ENCODE data around the gene SMAD6. TPM values are rescaled to one million over a fixed set of nuclear protein-coding genes. Genes with fewer than 3 reads are reported as not detected.

SMAD6 gene
- total and polyA plus RNA-seq, 2 donors (not counting 1 experiment from before 2014, with no cell fraction given) = 0.03 to 0.37 TPM

DNA sequence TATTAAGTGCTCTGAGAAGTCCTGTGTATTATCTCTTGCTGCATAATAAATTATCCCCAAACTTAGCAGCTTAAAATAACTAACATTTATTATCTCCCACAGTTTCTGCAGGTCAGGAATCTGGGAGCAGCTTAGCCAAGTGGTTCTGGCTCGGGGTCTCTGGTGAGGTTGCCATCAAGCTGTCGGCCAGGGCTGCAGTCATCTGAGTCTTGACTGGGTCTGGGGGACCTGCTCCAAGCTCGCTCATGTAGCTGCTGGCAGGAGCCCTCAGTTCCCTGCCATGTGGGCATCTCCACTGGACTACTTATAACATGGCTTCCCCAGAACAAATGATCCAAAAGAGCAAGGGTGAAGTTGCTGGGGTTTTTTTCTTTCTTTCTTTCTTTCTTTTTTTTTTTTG lies 80.7 kb downstream of the SMAD6 start:
- DNase-seq = no peak
- Mint-ChIP-seq H3K4me1 (no peaks in the 10 kb centered on the region), H3K4me3 (no peak overlapping the region), H3K27me3 (peaks cover 5% of the 10 kb centered on the region), H3K27ac (no peak overlapping the region), H3K9me3 (ENCODE audit: insufficient read depth) (no peaks in the 10 kb centered on the region)
- Histone ChIP-seq H3K9me3 (ENCODE audit: control extremely low read depth in 1 of 3, control insufficient read depth in 2 of 3, insufficient read depth in 1 of 3, low read length in 2 of 3) (no peaks in the 10 kb centered on the region), H3K27ac (ENCODE audit: low read length in 2 of 2) (no peak overlapping the region), H3K36me3 (replicated peaks in 1 of 2; ENCODE audit: control extremely low read depth in 1 of 2, control insufficient read depth in 1 of 2, extremely low read depth in 1 of 2, insufficient read depth in 2 of 2, low read length in 1 of 2) (no peaks in the 10 kb centered on the region), H2AFZ (ENCODE audit: insufficient read depth, low read depth, low read length, poor library complexity, severe bottlenecking) (no peak overlapping the region), H3K4me3 (ENCODE audit: control extremely low read depth in 1 of 5, extremely low read depth in 1 of 5, insufficient read depth in 1 of 5, low read depth in 2 of 5, low read length in 4 of 5) (no peak overlapping the region), H3K4me2 (replicated peaks; ENCODE audit: low read depth, low read length, poor library complexity, severe bottlenecking) (no peak overlapping the region), H3K27me3 (replicated peaks in 1 of 4; ENCODE audit: control extremely low read depth in 1 of 4, control insufficient read depth in 3 of 4, insufficient read depth in 4 of 4, low read length in 3 of 4) (no peaks in the 10 kb centered on the region), H3K79me2 (ENCODE audit: control insufficient read depth, insufficient read depth, low read length) (no peaks in the 10 kb centered on the region), H3K4me1 (ENCODE audit: control insufficient read depth in 2 of 2, insufficient read depth in 2 of 2, low read length in 2 of 2) (no peaks in the 10 kb centered on the region), H4K20me1 (ENCODE audit: control insufficient read depth, insufficient read depth, low read length, poor library complexity, severe bottlenecking) (no peaks in the 10 kb centered on the region), H3K9ac (ENCODE audit: low read length) (no peak overlapping the region)
- WGBS (ENCODE audit: insufficient coverage) = 92% methylated on average over 3 of the region's 3 CpGs
- ChIA-PET POLR2A (no interaction called here), CTCF (interaction anchor here (1.2 kb wide), 1 partner anchor 164 kb away, joined by 3 read pairs; no protein-coding TSS in a partner anchor)
- intact Hi-C loops (cut with micrococcal nuclease) = no loop called here
- TF ChIP-seq, protein P1, sequence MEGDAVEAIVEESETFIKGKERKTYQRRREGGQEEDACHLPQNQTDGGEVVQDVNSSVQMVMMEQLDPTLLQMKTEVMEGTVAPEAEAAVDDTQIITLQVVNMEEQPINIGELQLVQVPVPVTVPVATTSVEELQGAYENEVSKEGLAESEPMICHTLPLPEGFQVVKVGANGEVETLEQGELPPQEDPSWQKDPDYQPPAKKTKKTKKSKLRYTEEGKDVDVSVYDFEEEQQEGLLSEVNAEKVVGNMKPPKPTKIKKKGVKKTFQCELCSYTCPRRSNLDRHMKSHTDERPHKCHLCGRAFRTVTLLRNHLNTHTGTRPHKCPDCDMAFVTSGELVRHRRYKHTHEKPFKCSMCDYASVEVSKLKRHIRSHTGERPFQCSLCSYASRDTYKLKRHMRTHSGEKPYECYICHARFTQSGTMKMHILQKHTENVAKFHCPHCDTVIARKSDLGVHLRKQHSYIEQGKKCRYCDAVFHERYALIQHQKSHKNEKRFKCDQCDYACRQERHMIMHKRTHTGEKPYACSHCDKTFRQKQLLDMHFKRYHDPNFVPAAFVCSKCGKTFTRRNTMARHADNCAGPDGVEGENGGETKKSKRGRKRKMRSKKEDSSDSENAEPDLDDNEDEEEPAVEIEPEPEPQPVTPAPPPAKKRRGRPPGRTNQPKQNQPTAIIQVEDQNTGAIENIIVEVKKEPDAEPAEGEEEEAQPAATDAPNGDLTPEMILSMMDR (IDR thresholded peaks at IDR 0.05) = no peak
- TF ChIP-seq EZH2 (IDR thresholded peaks at IDR 0.05; ENCODE audit: borderline replicate concordance, insufficient read depth, low read depth, low read length, poor library complexity, severe bottlenecking) = no peak
- no peak for ATAC-seq (ENCODE audit: low read depth)

DNA sequence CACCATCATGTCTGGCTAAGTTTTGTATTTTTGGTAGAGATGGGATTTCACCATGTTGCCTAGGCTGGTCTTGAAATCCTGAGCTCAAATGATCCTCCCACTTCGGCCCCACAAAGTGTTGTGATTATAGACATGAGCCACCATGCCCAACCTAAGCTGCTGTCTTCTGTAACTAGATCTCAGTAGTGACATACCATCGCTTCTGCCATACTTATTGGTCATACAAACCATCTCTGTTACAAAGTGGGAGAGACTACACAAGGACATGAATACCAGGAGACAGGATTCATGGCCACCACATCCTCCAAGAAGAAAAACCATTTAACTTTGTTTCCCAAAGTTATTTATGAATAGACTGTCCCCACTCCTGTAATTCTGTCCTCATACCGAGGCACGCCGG lies 81.3 kb downstream of the SMAD6 start:
- TF ChIP-seq, protein P1 (IDR thresholded peaks at IDR 0.05) = no peak
- TF ChIP-seq EZH2 (IDR thresholded peaks at IDR 0.05; ENCODE audit: borderline replicate concordance, insufficient read depth, low read depth, low read length, poor library complexity, severe bottlenecking) = no peak
- Histone ChIP-seq H3K4me2 (replicated peaks; ENCODE audit: low read depth, low read length, poor library complexity, severe bottlenecking) (no peak overlapping the region), H3K9me3 (ENCODE audit: control extremely low read depth in 1 of 3, control insufficient read depth in 2 of 3, insufficient read depth in 1 of 3, low read length in 2 of 3) (no peaks in the 10 kb centered on the region), H3K4me1 (ENCODE audit: control insufficient read depth in 2 of 2, insufficient read depth in 2 of 2, low read length in 2 of 2) (no peaks in the 10 kb centered on the region), H3K27me3 (replicated peaks in 1 of 4; ENCODE audit: control extremely low read depth in 1 of 4, control insufficient read depth in 3 of 4, insufficient read depth in 4 of 4, low read length in 3 of 4) (no peaks in the 10 kb centered on the region), H3K36me3 (replicated peaks in 1 of 2; ENCODE audit: control extremely low read depth in 1 of 2, control insufficient read depth in 1 of 2, extremely low read depth in 1 of 2, insufficient read depth in 2 of 2, low read length in 1 of 2) (no peaks in the 10 kb centered on the region), H3K9ac (ENCODE audit: low read length) (no peak overlapping the region), H3K4me3 (ENCODE audit: control extremely low read depth in 1 of 5, extremely low read depth in 1 of 5, insufficient read depth in 1 of 5, low read depth in 2 of 5, low read length in 4 of 5) (no peak overlapping the region), H4K20me1 (ENCODE audit: control insufficient read depth, insufficient read depth, low read length, poor library complexity, severe bottlenecking) (no peaks in the 10 kb centered on the region), H3K79me2 (ENCODE audit: control insufficient read depth, insufficient read depth, low read length) (no peaks in the 10 kb centered on the region), H3K27ac (ENCODE audit: low read length in 2 of 2) (no peak overlapping the region), H2AFZ (ENCODE audit: insufficient read depth, low read depth, low read length, poor library complexity, severe bottlenecking) (no peak overlapping the region)
- Mint-ChIP-seq H3K27me3 (peaks cover 5% of the 10 kb centered on the region), H3K9me3 (ENCODE audit: insufficient read depth) (no peaks in the 10 kb centered on the region), H3K27ac (no peak overlapping the region), H3K4me1 (no peaks in the 10 kb centered on the region), H3K4me3 (no peak overlapping the region)
- no peak for ATAC-seq (ENCODE audit: low read depth)
- intact Hi-C loops (cut with micrococcal nuclease) = no loop called here
- POLR2A ChIA-PET = no interaction called here
- no peak for DNase-seq
- WGBS (ENCODE audit: insufficient coverage) = 94% methylated on average over 5 of the region's 5 CpGs
- CTCF ChIA-PET = no interaction called here
